GM21528 (cell line): Measurements from ENCODE around the gene TRIM54.
"Not testable (repeated sequence)": the region's sequence is repeated elsewhere in the genome, so short reads cannot be mapped to it uniquely, and the experiment has no call there.

Source experiments
- ATAC-seq: cut with Tn5 transposase; IDR thresholded peaks from one replicate; pipeline ENCODE4 v1.9.1; 2021; ENCODE audit warnings: mild to moderate bottlenecking, moderate library complexity; ENCODE audit not compliant: unreplicated experiment, low FRiP score

Gene TRIM54

DNA sequence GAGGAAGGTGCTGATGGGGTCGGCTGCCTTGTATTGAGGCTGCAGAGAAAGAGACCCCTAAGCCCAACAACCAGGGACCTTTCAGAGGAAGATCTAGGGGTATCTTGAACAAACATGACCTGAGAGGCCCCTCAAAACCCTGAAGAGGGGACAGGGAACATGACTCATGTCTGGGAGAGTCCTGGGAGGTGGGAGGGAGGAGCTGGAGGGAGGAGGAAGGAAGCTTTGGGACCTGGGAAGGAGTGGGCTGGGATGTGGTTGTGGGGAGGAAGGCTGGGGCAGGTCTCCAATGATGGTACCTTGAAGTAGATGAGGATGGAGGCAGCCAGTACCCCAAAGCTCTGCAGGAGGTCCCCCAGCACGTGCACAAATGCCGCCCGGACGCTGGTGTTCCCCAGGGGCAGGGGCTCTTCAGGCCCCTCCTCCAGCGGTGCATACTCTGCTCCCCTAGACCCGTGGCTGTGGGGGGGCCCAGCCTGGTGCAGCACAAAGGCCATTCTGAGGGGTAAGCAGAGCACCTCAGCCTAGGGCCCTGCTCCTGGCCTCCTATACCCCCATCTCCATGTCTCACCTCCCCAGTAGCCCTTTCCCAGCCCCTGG, 25.3 kb upstream of the TRIM54 start:
- no peak for ATAC-seq

DNA sequence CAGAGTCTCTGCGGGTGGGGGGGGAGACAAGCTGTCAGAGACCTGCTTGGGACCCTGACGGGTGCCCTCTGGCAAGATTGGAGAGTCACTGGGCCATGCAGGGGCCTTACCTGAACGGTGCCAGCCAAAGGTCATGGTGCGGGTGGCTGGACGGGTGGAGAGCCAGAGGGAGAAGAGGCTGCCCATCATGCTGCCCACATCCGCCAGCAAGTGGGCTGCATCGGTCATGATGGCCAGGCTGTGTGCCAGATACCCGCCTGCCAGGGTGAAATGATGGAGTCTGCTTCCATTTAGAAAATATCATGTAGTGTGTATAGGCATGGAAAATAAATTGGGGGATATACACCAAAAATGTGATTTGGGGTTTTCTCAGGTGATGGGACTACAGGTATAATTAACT, 24.2 kb upstream of the TRIM54 start:
- ATAC-seq, result no peak

DNA sequence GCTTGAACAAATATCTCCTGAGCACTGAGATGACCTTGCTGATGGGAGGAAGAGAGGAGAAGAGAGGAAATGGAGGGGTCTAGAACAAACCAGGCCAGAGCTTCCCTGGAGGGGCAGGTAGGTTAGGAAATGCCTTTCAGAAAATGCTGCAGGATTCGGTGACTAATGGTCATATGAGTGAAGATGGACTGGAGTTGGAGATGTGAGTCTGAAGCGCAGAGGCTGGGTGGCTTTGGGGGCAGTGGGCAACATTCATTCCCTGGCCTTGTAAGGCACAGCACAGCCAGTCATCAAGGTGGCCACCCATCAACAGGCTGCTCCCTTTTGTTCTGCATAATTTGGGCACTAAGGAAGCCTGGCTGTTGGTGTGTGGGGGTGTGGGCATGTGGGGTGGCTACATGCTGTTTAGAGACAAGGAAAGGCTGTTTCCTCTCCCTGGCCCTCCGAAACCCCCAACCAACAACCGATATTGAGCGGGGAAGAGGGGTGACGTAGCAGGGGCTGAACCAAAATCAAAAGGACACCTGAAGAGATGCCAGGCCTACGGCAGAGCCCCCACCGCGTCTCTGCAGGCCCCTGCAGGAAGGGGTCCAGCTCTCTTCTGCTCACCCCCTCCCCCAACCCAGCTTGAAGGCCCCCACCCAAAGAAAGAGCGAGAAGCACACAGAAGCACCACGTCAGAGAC, 20.8 kb upstream of the TRIM54 start:
- ATAC-seq, result no peak

DNA sequence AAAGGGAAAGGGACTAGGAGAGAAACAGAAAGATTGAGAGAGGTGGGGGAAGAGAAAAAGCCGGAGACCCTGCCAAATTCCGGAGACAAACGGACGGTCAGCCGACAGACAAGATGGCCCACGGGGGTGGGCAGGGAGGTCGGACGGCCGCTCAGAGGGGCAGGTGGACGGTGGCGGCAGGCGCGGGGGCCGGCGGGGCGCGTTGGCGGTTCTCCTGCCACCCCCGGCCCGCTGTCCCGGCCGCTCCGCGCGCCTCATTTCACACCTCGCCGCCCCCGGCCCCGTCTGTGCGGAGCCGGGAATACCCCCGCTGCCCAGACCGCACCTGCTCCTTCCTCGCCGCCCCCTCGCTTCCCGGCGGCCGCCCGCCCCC, 20.3 kb upstream of the TRIM54 start:
- no peak for ATAC-seq

DNA sequence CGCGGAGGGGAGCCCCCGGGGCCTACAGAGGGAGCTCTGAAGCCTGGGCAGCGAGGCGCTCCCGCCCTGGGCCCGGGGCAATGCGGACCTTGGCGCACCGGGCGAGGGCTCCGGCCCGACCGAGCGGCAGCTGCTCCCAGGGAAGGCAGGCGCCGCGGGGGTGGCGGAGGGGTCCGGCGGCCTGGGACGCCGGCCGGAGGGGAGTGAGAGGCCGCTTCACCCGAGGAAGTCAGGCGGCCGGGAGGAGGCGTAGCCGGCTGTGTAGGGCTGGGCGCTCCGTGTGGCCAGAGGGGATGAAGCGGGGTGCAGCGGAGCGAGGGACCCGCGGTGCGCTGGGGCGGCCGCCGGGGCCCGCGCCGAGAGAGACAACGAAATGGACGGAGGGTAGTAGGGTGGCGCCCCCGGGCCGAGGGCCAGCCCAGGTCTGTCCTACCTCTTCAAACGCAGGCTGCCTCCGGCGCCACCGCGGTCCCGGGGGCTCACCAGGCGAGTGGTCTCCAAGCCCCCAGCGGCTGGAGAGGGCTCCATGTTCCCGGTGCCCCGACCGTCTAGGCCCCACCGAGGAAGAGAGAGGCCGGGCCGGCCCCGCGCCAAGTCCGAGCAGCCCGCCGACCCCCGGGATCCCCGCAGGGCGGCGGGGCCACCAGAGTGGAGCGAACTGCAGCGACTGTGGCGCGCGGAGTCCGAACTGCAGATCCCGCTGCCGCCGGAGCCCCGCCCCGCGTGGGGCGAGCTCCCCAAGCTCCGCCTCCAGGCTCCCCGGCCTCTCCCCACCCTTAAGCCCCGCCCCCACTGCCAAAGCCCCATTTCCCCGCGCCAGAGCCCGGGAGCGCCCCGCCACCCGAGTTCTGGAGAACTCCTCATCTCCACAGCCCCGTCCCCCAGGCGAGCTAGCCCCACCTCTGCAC, 19.6 kb upstream of the TRIM54 start, which contains the start of gene SLC30A3:
Gene SLC30A3 (minus strand): TSS at position 669 of the 908 bp plus-strand sequence. CDS start 141 bp downstream, at position 528.
- ATAC-seq, result no peak

DNA sequence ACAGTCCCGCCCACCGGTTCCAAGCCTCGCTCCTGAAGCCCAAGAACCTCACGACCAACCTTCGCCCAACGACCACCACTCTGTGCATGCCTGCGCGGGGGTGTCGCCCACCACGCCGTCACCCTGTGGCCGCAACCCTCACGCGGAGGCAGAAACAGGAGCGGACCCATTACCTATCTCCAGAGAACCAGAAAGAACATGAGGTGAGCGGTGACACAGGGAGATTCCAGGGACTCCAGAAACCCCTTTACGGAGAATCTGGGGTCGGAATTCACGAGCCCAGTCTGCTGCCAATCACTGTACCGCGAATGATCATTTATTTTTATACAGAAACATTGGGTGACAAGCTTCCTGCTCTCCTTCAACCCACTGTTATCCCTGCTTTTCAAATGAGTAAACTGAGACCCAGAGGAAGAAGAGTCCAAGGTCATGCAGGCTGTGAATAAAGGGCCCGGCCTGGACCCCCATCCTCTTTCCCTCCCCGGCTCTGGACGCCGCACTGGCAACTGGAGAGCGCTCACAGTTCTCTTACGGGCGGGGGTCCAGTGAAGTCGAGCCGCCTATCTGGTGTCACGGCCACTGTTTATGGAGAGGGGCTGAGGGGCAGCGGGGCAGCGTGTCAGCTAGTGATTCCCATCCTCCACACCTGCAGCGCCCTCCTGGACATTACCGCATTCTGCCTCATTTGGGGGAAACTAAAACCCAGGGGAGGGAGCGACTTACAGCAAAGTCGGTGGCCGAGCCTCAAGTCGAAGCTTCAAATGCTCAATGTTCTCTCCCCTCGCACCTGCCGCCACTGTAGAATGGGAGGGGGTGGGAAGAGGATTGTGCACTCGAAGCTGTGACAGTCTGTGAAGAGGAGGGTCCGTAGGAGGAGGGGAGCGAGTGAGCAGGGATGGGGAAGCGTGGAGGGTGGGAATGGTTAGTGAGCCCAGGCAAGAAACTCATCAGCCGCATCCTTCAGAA, 18.7 kb upstream of the TRIM54 start:
- no peak for ATAC-seq

DNA sequence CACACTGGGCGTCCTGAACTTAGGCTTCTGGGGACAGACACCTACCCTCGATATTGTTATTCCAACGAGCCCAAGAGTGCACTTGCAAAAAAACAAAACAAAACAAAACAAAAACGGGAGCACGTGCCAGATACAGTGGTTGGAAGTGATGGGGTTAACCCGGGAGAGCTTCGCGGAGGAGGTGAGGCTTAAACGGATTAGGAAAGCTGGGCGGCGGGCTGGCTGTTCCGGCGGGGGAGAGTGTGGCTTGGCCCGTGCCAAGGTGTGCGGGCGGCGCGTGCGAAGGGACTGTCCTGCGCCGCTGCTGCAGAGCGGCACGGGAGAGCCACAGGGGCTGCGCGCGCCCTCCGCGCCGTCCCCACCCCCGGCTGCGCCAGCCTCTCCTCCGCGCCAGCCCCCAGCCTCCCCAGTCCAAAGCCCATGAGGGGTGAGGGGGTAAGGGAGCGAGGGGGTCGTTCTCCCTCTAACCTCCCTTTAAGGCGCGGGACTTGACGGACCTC, 17.9 kb upstream of the TRIM54 start:
- ATAC-seq, result no peak

DNA sequence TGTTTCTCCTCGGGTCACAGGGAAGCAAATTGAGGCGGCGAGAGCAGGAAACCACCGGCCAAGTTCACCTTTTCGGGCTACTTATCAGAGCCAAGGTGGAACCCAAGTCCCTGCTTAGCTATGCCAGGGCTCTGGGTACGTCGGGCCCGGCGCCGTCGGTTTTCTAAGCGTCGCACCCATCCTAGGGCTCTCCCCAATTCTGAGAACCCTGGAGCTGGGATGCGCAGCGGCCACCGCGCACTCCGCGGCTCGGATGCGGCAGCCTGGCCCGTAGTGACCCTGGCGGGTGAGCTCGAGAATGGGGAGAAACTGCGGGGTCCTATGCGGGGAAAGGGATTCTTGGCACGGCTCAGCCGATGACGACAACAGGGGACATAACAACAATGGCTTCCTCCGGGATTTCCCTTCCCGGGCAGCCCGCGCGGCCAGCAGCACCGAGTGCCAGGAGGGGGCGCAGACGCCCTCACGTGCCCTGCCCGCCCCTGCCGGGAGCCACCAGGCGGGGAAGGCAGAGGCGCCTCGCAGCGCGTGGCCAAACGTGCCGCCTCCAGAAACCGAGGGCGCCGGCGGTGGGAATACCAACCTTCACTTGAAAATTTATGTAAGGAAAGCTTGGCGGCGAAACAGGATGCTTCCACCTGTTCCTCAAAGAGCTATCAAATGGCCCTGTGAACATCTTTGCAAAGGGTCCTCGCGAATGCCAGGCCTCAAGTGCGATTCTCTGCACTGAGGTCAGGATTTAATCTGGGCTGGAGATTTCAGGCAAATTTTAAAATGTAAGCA, 17.3 kb upstream of the TRIM54 start:
- no peak for ATAC-seq

DNA sequence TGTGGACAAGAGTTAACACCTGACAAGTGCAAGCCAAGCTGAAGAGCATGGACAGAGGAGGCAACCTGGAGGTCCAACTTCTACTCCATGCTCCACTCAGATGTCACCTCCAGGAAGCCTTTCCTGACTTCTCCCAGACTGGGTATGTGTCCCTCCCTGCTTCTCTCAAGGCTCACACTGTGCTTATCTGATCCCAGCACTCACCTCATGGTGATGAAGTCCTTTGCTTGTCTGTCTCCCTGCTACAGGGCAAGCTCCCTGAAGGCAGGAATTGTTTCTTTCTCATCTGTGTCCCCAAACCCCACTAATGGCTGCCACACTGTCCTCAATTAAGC, 16.7 kb upstream of the TRIM54 start:
- ATAC-seq, result no peak

DNA sequence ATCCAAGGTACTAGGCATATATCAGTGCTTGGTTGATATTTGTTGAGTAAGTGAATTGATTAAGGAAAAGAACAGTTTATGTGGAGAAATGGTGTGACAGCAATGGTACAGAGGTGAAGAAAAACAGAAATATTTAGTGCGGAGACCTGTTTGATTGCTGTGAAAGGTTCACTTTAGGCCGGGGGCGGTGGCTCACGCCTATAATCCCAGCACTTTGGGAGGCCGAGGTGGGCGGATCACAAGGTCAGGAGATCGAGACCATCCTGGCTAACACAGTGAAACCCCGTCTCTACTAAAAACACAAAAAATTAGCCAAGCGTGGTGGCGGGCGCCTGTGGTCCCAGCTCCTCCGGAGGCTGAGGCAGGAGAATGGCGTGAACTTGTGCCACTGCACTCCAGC, 13.9 kb upstream of the TRIM54 start:
- ATAC-seq, result not testable (repeated sequence)

DNA sequence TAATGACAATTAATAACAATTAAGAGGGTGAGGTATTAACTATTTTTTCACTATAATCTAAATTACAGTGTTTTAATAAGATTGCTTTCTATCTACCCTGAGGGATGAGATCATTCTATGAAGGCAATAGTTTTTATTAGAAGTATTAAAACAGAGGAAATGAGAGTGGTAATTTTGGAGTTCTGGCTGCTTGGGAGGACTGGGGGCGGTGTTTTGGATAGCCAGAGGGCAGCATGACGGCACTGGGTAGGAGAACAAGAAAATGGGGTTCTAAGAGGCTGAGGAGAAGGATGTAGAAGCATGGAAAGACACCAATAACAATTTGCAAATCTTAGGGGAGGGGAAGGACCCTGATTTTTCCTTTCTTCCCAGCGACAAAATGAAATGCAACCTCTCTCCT, 12.1 kb upstream of the TRIM54 start:
- no peak for ATAC-seq

DNA sequence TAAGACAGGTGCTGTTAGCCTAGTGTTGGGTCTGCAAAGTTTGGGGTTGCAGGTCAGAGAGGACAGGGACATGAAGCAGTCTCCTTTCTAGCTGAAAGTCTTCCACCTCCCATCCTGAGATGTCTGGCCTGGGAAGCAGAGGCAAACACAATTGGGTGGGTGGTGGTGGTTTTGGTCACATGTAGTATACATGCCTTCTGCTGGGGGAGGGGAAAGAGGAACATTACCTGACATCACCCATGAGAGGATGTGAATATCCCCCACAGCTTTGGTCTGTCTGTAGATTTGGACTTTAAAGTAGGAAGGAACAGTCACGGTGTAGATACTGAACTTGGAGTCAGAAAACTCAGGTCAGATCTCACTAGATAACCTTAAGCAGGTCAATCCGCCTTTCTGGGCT, 11.6 kb upstream of the TRIM54 start:
- ATAC-seq, result no peak

DNA sequence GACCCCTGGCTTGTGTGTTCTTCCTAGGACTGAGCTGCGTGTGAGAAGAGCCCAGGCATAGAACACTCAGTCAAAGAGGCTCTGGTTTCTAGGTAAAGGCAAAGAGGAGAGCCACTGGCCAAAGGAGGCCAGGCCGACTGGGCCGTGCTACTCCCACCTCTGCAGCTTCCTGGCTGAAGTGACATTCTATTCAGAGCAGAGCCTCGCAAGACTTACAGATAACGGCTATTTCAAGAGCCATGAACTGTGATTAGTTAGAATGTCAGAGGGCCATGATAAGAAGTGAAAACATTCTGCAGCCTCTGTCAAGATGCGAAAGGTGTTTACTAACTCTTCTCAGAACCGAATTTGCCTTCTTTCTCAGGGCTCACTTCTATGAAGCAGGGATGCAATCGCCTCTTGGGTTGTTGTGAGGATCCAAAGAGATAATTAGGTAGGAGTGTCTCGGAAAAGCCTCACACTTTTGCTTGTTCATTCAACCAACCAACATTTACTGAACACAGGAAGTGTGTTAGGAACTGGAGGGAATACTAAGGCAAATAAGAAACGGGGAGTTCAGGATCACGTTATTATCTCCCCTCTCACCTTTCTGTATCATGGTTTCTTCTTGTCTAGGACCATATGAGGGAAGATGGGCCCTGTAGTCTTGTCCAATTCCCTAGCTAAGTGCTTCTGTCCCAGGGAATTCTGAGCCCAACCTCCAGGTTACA, 10.4 kb upstream of the TRIM54 start:
- ATAC-seq, result no peak

DNA sequence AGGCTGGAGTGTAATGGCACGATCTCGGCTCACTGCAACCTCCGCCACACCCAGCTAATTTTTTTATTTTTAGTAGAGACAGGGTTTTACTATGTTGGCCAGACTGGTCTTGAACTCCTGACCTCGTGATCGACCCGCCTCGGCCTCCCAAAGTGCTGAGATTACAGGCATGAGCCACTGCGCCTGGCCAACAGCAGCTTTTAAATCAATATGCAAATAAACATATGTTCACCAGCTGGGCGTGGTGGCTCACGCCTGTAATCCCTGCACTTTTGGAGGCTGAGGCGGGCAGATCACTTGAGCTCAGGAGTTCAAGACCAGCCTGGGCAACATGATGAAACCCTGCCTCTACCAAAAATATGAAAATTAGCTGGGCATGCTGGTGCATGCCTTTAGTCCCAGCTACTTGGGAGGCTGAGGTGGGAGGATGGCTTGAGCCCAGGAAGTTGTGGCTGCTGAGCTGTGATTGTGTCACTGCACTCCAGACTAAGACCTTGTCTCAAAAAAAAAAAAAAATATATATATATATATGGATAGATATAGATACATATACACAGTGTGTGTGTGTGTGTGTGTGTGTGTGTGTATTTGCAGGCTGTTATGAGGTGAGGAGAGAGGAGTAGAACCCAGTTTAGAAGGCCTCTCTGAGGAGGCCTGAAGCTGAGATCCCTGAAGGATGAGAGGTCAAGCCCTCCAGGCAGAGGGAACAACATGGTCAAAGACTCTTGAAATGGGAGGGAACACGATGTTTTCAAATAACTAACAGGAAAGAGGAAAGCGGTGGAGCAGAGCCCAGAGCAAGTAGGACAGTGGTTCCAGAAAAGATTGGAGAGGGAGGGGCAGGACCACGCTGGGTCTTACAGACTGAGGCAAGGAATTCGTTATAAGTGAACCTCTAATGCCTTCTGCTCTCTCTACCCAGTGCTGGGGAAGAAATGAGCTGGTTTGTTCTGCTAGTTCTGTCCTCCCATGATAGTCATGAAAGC, 9.4 kb upstream of the TRIM54 start:
- ATAC-seq, result not testable (repeated sequence)

DNA sequence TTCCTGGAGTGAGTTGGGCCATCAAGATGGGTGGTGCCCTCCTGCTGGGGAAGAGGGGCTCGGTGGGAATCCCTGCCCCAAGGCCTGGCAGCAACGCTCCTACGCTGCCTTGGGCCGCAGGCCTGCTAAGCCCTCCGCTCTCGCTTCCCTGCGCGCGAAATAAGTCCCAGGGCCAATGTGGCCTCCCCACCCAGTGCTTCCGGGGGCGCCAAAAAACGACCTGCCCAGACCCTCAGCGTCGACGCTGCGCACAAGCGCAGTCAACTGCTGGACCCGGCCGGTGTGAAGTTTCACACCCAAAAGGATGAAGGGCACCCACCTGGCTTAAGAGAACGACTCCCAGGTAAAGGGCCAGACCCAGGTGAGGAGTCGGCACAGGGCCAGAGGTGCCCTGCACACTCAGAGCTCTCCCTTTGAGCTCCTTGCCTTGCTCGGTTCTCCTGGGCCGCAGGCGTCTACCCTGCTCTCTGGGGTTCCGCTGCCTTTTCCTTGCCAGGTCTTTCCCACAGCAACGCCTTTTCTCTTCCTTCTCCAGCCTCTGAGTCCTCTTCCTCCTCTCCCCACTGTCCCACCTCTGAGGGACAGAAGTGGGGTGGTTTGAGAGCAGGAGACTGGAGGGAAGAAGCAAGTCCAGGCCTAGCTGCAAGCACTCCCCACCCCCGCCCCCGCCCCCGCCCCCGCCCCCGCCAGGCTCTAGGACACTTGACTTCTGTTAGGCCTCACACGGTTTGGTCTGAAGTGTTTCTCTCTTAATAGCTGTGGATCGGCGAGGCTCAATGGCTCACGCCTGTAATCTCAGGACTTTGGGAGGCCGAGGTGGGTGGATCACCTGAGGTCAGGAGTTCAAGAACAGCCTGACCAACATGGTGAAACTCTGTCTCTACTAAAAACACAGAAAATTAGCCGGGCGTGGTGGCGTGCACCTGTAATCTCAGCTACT, 6.7 kb upstream of the TRIM54 start, which contains the start of gene DNAJC5G:
Gene DNAJC5G (plus strand): TSS at position 223 of the 940 bp plus-strand sequence. CDS start 1,296 bp downstream, outside the sequence.
- ATAC-seq, result no peak

DNA sequence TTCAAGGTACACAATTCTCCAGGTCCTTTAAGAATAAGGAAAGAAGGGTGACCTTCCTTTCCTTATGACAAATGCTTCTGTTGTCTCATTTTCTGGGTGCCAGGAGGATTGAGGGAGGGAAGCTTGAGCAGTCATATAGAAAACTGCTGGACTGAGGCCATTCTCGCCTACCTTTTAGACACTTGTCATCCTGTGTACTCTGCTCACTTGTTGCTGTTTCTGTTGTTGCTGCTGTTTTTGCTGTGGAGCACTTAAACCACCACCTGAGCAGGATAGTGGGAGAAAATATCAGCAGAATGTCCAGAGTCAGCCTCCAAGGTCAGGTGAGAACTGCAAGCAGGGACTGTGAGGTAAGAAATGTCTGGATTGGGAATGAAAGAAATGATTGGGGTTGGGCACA, 4.2 kb upstream of the TRIM54 start:
- ATAC-seq, result no peak
